HAP-1 (cell line): ENCODE results near the gene SNX5.

Experiments used
- DNase-seq, 2 experiments: peaks; one replicate each; pipeline ENCODE4 v3.0.0-alpha.2; 2016 to 2020; ENCODE audit warnings: low spot score in 2 of 2
- H3K27me3 ChIP-seq: fragments of 250-450 bp; sonication (Bioruptor Pico); 2 replicates; pipeline ENCODE4 v1.5.1; 2020; ENCODE audit warnings: low read depth, mild to moderate bottlenecking, moderate library complexity
- H3K36me3 ChIP-seq: fragments of 250-450 bp; sonication (Bioruptor Pico); replicated peaks from 2 replicates; pipeline ENCODE4 v1.5.1; 2020; ENCODE audit warnings: mild to moderate bottlenecking
- H3K4me1 ChIP-seq: fragments of 250-450 bp; sonication (Bioruptor Pico); 2 replicates; pipeline ENCODE4 v1.5.1; 2020; ENCODE audit warnings: mild to moderate bottlenecking
- H3K4me3 ChIP-seq: fragments of 250-450 bp; sonication (Bioruptor Pico); 2 replicates; pipeline ENCODE4 v1.5.1; 2020; ENCODE audit warnings: mild to moderate bottlenecking, moderate library complexity
- H3K9me3 ChIP-seq: fragments of 250-450 bp; sonication (Bioruptor Pico); 2 replicates; pipeline ENCODE4 v1.5.1; 2020; ENCODE audit warnings: mild to moderate bottlenecking, moderate library complexity
- in situ Hi-C: fragments of 300-500 bp; cut with MboI; formaldehyde crosslinking; loops from 3 replicates; pipeline ENCODE4 v1.14.3; 2020; ENCODE audit warnings: low sequenced_read_pairs, inconsistent platforms, mixed read lengths

Gene SNX5

DNA sequence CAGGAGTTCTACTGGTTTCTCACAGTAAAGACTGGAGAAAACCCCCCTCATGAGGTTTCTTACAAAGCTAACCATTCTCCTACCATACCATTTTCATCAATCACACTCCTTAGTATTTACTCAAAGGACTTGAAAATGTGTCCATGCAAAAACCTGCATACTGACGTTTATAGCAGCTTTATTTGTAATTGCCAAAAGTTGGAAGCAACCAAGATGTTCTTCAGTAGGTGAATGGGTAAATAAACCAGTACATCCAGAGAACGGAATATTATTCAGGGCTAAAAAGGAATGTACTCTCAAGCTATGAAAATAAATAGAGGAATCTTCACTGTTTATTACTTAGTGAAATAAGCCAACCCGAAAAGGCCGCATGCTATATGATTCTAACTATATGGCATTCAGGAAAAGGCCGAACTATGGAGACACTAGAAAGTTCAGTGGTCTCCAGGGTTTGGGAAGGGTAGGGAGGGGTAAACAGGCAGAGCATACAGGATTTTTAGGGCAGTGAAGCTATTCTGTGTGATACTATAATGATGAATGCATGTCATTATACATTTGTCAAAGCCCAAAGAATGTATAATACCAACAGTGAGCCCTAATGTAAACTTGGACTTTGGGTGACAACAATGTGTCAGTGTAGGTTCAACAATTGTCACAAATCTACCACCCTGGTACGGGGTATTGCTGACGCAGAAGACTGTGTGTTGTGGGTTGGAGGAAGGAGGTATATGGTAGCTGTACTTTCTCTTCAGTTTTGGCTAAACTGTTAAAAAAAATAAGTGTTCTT, 50.6 kb downstream of the SNX5 start:
- in situ Hi-C loops = no loop called here
- H3K9me3 ChIP-seq = no peaks in the 10 kb centered on the region
- no peaks in the 10 kb centered on the region for H3K27me3 ChIP-seq
- no peaks in the 10 kb centered on the region for H3K4me1 ChIP-seq
- H3K4me3 ChIP-seq = no peak overlapping the region
- H3K36me3 ChIP-seq = no peaks in the 10 kb centered on the region
- DNase-seq = no peak

DNA sequence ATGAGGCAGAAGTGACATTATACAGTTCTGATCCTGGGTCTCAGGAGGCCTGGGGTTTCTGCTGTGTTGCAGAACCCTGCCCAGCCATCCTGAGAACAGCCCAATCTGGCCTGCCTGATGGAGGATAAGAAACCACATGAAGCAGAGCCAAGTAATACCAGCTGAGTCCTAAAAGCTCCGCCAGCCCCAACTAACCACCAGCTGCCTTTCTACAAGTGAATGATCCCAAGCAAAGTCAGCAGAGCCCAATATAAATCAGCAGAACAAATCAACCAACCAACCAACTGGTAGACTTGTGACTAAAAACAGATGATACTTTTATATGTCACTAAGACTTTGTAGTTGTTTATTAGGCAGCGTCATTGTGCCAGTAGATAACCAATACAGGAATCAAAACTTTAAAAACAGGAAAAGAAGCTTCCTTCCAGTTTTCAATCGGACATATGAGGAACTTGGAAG, 52.1 kb downstream of the SNX5 start:
- Histone ChIP-seq H3K9me3 (no peaks in the 10 kb centered on the region), H3K36me3 (no peaks in the 10 kb centered on the region), H3K4me1 (no peaks in the 10 kb centered on the region), H3K4me3 (no peak overlapping the region), H3K27me3 (no peaks in the 10 kb centered on the region)
- DNase-seq = no peak
- in situ Hi-C loops = no loop called here

DNA sequence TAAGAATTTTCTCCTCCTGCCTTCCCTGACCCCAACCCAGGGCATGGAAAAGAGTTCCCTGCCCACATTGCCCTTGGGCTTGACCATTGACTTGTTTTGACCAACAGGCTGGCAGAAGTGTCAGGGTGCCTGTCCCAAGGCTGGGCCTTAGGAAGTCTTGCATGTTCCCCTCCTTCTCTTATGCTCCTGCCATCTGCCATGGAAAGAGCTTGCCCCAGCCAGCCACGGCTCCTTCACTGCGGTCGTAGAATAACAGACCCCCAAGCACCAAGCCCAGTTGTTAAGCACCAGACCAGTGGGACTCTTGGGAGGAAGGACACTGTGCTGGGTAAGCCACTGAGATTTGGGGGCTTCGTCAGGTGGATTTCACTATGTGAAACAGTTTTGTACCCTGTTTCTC, 53.6 kb downstream of the SNX5 start:
- DNase-seq = no peak
- Histone ChIP-seq H3K36me3 (no peaks in the 10 kb centered on the region), H3K4me1 (no peaks in the 10 kb centered on the region; the same call in 1 of the 2 replicates), H3K27me3 (no peaks in the 10 kb centered on the region), H3K4me3 (no peak overlapping the region), H3K9me3 (no peaks in the 10 kb centered on the region)
- in situ Hi-C loops = no loop called here

DNA sequence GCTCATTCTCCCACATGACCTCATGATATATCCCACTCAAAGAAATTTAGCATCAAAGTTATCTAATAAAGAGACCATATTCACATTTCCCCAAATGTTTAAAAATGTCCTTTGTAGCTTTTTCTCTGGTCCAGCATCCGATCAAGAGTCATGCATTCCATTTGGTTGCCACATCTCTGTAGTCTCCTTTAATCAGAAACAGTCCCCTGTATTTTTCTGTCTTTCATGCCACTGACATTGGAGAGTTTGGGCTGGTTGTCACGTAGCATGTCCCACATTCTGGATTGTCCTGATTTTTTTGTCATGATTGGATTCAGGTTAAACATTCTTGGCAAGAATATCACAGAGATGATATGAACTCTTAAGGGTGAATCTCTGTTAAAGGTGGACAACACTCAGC, 55.7 kb downstream of the SNX5 start:
- in situ Hi-C loops = no loop called here
- DNase-seq = no peak
- peaks cover 4% of the 10 kb centered on the region; the same call in 1 of the 2 replicates for H3K4me1 ChIP-seq
- no peaks in the 10 kb centered on the region for H3K27me3 ChIP-seq
- H3K9me3 ChIP-seq = no peaks in the 10 kb centered on the region
- no peak overlapping the region for H3K4me3 ChIP-seq
- H3K36me3 ChIP-seq = no peaks in the 10 kb centered on the region

DNA sequence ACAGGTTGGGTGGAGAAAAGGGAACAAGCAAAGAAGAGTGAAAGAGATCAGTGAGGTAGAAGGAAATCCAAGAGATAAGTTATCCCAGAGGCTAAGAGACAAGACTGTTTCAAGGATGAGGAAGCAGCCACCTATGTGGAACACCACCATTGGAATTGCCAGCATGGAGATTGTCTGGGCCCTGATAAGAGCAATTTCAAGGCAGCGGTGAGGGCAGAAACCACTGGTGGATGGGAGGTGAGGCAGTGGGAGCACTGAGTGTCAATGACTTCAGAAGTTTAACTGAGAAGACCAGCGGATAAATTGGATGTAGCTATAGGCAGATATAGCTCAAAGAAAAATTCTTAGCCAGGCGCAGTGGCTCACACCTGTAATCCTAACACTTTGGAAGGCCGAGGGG, 56.7 kb downstream of the SNX5 start:
- no peaks in the 10 kb centered on the region for H3K36me3 ChIP-seq
- no peaks in the 10 kb centered on the region for H3K9me3 ChIP-seq
- in situ Hi-C loops = no loop called here
- no peak for DNase-seq
- H3K27me3 ChIP-seq = no peaks in the 10 kb centered on the region
- H3K4me3 ChIP-seq = no peak overlapping the region
- H3K4me1 ChIP-seq = peaks cover 4% of the 10 kb centered on the region; the same call in 1 of the 2 replicates

DNA sequence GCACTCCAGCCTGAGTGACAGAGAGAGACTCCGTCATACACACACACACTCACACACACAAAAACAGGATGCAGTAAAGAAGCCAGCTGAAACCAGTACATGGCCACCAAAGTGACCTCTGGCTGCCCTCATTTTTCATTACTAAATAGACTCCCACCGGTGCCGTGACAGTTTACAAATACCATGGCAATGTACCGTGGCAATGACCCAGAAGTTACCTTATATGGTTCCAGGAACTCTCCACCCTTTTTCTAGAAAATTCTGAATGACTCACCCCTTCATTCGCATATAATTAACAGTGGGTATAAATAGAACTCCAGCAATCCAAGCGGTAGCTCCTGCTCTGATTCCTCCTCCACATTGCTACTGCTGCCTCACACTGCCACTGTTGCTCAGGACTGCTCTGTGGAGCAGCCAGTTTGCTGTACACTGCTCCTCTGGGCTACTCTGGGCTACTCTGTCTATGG, 57.7 kb downstream of the SNX5 start:
- H3K36me3 ChIP-seq = no peaks in the 10 kb centered on the region
- no peaks in the 10 kb centered on the region for H3K9me3 ChIP-seq
- no peak overlapping the region for H3K4me3 ChIP-seq
- H3K27me3 ChIP-seq = no peaks in the 10 kb centered on the region
- DNase-seq = no peak
- peaks cover 4% of the 10 kb centered on the region; the same call in 1 of the 2 replicates for H3K4me1 ChIP-seq
- in situ Hi-C loops = no loop called here

DNA sequence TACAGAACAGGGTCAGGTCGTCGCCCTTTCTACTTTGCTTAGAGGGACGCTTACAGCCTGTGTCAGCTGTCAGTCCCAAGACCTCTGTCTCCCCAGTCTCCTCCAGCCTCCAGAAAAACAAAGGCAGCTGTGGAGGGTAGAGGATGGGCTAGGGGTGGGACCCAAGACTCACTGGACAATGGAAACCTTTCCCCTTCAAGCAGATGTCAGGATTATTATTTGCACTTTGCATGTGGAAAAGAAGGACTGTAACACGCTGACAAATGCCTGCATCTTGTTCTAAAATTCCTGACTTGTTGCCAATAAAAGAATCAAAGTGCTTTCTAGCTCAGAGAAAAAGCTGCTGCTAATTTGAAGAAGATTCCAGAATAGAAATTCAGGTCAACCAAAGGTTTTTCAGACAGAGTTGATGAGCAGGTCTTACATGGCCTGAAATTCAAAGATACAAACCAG, 58.7 kb downstream of the SNX5 start:
- in situ Hi-C loops = no loop called here

DNA sequence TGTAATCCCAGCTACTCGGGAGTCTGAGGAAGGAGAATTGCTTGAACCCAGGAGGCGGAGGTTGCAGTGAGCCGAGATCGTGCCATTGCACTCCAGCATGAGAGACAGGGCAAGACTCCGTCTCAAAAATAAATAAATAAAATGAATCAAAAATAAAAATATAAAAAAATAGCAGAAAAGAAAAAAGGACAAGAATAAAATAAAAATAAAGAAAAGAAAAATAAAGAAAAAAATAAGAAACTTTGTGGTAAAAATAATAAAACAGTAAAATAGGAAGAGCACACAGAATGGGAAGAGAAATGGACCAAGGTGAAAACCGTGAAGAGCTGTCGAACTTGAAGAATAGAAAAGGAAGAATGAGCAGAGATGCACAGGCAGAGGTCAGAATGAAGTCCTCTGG, 63.0 kb downstream of the SNX5 start:
- Histone ChIP-seq H3K9me3 (no peaks in the 10 kb centered on the region), H3K4me1 (peaks cover 4% of the 10 kb centered on the region; the same call in 1 of the 2 replicates), H3K4me3 (no peak overlapping the region), H3K27me3 (no peaks in the 10 kb centered on the region), H3K36me3 (no peaks in the 10 kb centered on the region)
- no peak for DNase-seq
- in situ Hi-C loops = no loop called here

More for the DNA sequence above, 58.7 kb downstream of the SNX5 start:
- H3K36me3 ChIP-seq = no peaks in the 10 kb centered on the region
- H3K4me1 ChIP-seq = peaks cover 4% of the 10 kb centered on the region; the same call in 1 of the 2 replicates
- no peaks in the 10 kb centered on the region for H3K27me3 ChIP-seq
- DNase-seq = no peak
- H3K4me3 ChIP-seq = no peak overlapping the region
- no peaks in the 10 kb centered on the region for H3K9me3 ChIP-seq

DNA sequence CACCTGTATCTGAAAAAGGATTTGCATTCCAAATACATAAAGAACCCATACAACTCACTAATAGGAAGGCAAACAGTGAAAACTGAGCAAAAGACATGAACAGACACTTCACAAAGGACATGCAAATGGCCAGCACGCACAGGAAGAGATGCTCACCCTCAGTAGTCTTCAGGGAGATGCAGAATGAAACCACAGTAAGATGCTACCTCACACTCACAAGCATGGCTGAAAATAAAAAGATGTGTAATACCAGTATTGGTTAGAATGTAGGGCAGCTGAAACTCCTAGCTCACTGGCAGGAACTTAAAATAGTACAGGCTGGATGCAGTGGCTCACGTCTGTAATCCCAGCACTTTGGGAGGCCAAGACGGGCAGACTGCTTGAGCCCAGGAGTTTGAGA, 64.6 kb downstream of the SNX5 start:
- Histone ChIP-seq H3K9me3 (no peaks in the 10 kb centered on the region), H3K4me3 (no peak overlapping the region), H3K27me3 (no peaks in the 10 kb centered on the region), H3K4me1 (no peaks in the 10 kb centered on the region), H3K36me3 (no peaks in the 10 kb centered on the region)
- DNase-seq = no peak
- in situ Hi-C loops = no loop called here

DNA sequence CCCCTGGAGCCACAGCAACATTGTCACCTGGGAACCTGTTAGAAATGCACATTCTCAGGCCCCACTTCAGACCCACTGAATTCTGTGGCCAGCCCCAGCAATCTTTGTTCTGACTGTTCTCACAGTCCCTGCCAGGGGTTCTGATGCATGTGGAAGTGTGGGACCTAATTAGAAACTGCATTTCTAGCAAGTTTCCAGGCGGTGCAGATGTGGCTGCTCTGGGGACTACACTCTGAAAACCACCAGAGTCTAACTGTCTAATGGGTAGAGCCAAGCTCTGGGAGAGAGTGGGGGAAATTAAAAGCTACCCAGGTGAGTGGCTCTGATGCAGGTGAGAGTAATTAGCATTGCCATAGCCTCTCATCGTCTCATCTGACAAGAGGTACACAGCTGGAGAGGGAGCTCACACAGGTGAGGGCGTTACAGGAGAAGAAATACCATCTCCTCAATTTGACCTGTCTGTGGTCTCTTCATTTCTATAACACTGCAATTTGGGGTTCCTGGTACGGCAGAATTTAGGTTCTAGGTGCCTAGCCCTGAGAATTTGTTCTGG, 66.0 kb downstream of the SNX5 start:
- Histone ChIP-seq H3K4me1 (no peaks in the 10 kb centered on the region), H3K27me3 (no peaks in the 10 kb centered on the region), H3K4me3 (no peak overlapping the region), H3K36me3 (no peaks in the 10 kb centered on the region), H3K9me3 (no peaks in the 10 kb centered on the region)
- in situ Hi-C loops = no loop called here
- no peak for DNase-seq

DNA sequence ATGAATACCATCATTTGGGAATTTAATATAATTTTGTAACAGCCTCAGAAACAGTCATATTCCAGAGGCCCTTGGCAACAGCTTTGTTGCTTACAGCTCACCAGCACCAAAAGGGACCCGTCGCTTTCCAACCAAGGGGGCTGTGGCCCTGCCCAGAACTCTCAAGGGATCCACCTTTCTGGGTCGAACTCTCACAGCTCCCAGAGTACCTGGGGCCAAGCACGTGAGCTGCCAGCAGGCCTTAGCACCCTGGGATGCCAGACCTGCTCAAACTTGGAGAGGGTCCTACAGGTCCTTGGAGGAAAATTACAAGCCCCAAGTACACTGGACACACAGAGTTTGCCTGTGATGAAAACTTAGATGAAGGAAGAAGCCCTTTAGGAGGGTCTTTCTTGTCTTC, 66.6 kb downstream of the SNX5 start:
- Histone ChIP-seq H3K4me1 (peaks cover 3% of the 10 kb centered on the region), H3K36me3 (no peaks in the 10 kb centered on the region), H3K4me3 (no peak overlapping the region), H3K9me3 (no peaks in the 10 kb centered on the region), H3K27me3 (no peaks in the 10 kb centered on the region)
- DNase-seq = no peak
- in situ Hi-C loops = no loop called here

DNA sequence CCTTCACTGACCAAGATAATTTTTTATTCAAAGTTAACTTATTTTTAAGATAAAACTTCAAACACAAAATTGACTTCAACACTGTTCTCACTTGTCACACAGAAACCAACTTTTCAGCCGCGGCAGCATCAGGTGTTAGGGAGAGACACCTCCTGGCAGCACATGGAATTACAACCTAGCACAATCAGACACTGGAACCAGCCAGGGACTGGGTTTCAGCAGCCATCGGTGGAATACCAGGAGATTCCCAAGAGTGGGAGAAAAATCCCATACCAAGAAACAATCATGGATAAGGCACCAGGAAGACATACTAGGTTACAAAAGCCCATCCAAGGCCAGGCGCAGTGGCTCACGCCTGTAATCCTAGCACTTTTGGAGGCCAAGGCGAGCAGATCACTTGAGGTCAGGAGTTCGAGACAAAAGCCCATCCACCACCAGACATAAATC, 70.0 kb downstream of the SNX5 start:
- Histone ChIP-seq H3K9me3 (no peaks in the 10 kb centered on the region), H3K36me3 (no peaks in the 10 kb centered on the region), H3K4me3 (no peak overlapping the region), H3K27me3 (no peaks in the 10 kb centered on the region), H3K4me1 (peaks cover 16% of the 10 kb centered on the region)
- DNase-seq = peak; percentile 65 to 81
- in situ Hi-C loops = no loop called here

DNA sequence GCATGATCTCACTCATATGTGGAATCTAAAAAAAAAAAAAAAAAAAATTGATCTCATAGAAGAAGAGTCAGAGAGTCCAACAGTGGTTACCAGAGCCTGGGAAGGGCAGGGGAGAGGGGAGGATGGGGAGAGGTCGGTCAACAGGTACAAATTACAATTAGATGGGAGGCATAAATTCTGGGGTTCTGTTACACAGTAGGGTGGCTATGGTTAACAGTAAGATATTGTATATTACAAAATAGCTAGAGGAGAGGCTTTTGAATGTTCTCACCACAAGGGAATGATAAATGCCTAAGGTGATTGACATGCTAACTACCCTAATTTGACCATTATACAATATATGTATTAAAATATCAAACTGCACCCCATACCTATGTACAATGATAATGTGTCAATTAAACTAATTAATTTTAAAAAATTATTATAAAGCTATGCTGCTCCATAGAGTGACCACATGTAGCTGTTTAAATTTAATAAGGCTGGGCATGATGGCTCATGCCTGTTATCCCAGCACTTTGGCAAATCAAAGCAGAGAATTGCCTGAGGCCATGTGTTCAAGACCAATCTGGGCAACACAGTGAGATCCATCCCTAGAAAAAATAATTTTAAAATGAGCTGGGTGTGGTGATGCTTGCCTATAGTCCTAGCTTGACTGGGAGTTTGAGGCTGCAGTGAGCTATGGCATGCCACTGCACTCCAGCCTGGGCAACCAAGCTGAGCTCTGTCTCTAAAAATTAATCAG, 70.9 kb downstream of the SNX5 start:
- Histone ChIP-seq H3K9me3 (no peaks in the 10 kb centered on the region), H3K4me1 (peaks cover 16% of the 10 kb centered on the region), H3K27me3 (no peaks in the 10 kb centered on the region), H3K4me3 (no peak overlapping the region), H3K36me3 (no peaks in the 10 kb centered on the region)
- in situ Hi-C loops = no loop called here
- no peak for DNase-seq
